GM12864 (cell line): ENCODE results near the gene NFYC.

ENCODE experiments used
- DNase-seq: peaks from one replicate; pipeline ENCODE4 v3.0.0-alpha.2; 2011; ENCODE audit warnings: low read depth
- H3K4me3 ChIP-seq: 2 replicates; pipeline ENCODE4 v1.5.1; 2011; ENCODE audit warnings: mild to moderate bottlenecking, low read depth, low read length, control low read depth
- TF ChIP-seq, protein P1 (sequence below): IDR thresholded peaks from 2 replicates; pipeline ENCODE4 v1.5.1; 2011; ENCODE audit warnings: low read depth, mild to moderate bottlenecking, moderate library complexity, low read length, control low read depth, inconsistent platforms; ENCODE audit errors: missing control alignments

The NFYC gene

GRCh38 chr1:40710581-40711315 lies 19.2 kb downstream of the NFYC start:
- DNase-seq = no peak
- H3K4me3 ChIP-seq = peak overlapping the region; percentile 77
- TF ChIP-seq, protein P1, sequence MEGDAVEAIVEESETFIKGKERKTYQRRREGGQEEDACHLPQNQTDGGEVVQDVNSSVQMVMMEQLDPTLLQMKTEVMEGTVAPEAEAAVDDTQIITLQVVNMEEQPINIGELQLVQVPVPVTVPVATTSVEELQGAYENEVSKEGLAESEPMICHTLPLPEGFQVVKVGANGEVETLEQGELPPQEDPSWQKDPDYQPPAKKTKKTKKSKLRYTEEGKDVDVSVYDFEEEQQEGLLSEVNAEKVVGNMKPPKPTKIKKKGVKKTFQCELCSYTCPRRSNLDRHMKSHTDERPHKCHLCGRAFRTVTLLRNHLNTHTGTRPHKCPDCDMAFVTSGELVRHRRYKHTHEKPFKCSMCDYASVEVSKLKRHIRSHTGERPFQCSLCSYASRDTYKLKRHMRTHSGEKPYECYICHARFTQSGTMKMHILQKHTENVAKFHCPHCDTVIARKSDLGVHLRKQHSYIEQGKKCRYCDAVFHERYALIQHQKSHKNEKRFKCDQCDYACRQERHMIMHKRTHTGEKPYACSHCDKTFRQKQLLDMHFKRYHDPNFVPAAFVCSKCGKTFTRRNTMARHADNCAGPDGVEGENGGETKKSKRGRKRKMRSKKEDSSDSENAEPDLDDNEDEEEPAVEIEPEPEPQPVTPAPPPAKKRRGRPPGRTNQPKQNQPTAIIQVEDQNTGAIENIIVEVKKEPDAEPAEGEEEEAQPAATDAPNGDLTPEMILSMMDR = no peak

DNA sequence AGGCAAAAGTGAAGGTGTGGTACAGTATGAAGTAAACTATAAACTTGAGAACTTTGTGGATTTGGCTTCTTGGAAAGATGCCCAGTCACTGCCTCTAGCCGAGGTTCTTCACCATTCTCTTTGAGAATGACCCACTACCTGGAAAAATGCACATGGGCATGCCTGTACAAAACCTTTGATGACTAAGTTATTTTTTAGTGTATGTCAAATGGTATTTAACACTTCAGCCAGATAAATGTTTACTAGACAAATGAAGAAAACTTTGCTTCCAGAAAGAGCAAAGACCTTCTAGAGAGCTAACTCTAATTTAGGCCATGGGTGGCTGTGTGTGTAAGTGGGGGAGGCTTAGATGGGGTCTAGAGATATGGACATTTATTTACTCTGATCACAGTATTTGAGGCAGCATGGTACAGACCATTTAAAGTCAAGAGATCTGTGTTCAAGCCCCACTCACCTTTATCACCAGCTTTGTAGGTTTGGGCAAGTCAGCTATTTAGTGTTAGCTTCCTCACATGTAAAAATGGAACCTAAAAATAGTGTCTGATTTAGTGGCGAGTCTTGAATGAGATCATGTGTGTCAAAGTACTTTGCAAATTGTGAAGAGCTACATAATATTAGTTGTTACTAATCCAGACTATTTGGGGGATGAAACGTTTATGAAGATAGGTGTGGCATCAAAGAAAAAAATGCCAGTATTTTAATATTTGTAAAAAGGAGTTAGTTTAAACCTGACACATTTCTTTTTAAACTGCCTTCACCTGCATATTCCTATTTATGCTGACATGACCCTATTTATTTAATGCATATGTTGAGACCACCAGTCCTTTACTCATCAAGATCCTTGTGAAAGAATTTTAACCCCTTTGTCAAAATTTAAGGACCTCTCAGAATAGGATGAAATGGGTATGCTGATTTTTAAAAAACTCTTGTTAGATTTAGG lies 20.2 kb downstream of the NFYC start:
- TF ChIP-seq, protein P1 = no peak
- H3K4me3 ChIP-seq = peak overlapping the region; percentile 77
- no peak for DNase-seq

GRCh38 chr1:40712405-40712944 lies 21.0 kb downstream of the NFYC start:
- TF ChIP-seq, protein P1 = no peak
- no peak overlapping the region; the same call in 1 of the 2 replicates for H3K4me3 ChIP-seq
- DNase-seq = no peak

GRCh38 chr1:40712997-40713396 lies 21.5 kb downstream of the NFYC start:
- DNase-seq = no peak
- H3K4me3 ChIP-seq = no peak overlapping the region; the same call in 1 of the 2 replicates
- TF ChIP-seq, protein P1 = no peak

- H3K4me3 ChIP-seq = no peak overlapping the region
- no peak for DNase-seq
These were observed 24.1 kb downstream of the NFYC start for GRCh38 chr1:40715491-40716059.

GRCh38 chr1:40717065-40717464 lies 25.6 kb downstream of the NFYC start:
- H3K4me3 ChIP-seq = no peak overlapping the region
- DNase-seq = no peak
- TF ChIP-seq, protein P1 = no peak

More at GRCh38 chr1:40715491-40716059, 24.1 kb downstream of the NFYC start:
- TF ChIP-seq, protein P1 = no peak
